ENCODE data around the gene TOM1L1. TPM values are rescaled to one million over a fixed set of nuclear protein-coding genes. Genes with fewer than 3 reads are reported as not detected.

Gene TOM1L1
- 37.3 and 39.8 TPM in 2 replicates for total RNA-seq

GRCh38 chr17:54900457-54901229, at the start of gene TOM1L1:
Gene TOM1L1 (plus strand): TSS chr17:54900852. CDS start chr17:54900866, 14 bp downstream.

GRCh38 chr17:54968262-54968987, 67.8 kb downstream of the TOM1L1 start, which contains the start of the genes COX11 and STXBP4:
Gene COX11 (minus strand): TSS chr17:54968654. CDS start chr17:54968646, 8 bp downstream.
Gene STXBP4 (plus strand): TSS chr17:54968765. CDS start chr17:54986220, 17,455 bp downstream.

Small RNAs within 50 kb of the gene (small RNA-seq; reads per million reads assigned to genes)
- not detected for gene AC007485.1

Other genes with a start within 250 kb of the TOM1L1 start
- 29.7 and 37.6 TPM in 2 replicates for gene COX11, start 67.8 kb downstream of the TOM1L1 start, total RNA-seq
- 18.7 and 18.8 TPM in 2 replicates for gene STXBP4, start 67.9 kb downstream of the TOM1L1 start, total RNA-seq